ENCODE data around the gene CYGB. TPM values are rescaled to one million over a fixed set of nuclear protein-coding genes. Genes with fewer than 3 reads are reported as not detected.

The CYGB gene
- 10 to 100 TPM in 3 of 4 donors, 1 to 10 TPM in 1; 9.5 to 14.6 (median 11.9) TPM for total RNA-seq
- polyA plus RNA-seq: 10 to 100 TPM in 1 of 3 donors, 1 to 10 TPM in 2; 6.4 to 12.6 (median 8.1) TPM
- long read RNA-seq, donor 1, partial matches to known transcripts: 0 of 4 reads
- long read RNA-seq, donor 1, other reads (novel, unspliced or antisense): 1 of 4 reads
- long read RNA-seq, donor 2, transcript CYGB-201 (4 exons, 2,158 nt): major isoform, 6 of 11 reads
- long read RNA-seq, donor 2, partial matches to known transcripts: 0 of 11 reads
- long read RNA-seq, donor 2, other reads (novel, unspliced or antisense): 5 of 11 reads

DNA sequence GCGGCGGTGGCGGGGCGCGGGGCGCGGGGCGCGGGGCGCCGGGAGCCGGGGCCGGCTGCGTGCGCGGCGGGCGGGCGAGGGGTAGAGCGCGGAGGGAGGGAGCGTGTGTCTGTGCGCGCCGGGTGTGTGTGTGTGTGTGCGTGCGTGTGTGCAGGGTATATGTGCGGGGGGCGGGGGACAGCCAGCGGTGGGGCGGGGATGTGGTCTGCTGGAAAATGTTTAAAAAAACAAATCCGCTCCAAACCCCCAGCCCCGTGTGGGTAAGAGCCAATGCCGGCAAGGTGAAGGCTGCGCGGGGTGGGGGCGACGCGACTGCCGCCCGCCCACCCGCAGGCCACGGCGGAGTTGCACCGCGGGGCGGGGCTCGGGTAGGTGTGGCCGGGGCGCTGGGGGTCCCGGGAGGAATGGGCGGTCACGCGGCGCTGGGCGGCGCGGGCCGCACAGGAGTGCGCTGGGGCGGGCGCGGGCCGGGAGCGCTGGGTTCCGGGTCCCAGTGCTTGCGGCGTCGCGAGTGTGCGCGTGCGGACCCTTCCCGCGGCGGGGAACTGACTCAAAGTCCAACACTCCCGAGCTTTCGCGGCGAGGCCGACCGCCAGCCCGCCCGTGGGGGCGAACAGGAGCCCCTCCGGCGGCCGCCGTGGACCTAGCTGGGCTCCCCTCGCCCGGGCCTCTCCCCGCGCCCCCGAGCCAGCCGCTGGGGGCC lies at the start of gene CYGB:
CYGB (minus strand) TSS at position 132 of the 703 bp plus-strand sequence. CDS start 167 bp downstream, outside the sequence.
- Histone ChIP-seq H3K4me1 (peaks cover 24% of the 10 kb centered on the region), H3K27me3 (ENCODE audit: insufficient read depth in 3 of 3, low read length in 2 of 3) (peaks cover 0 to 19% (median 9%) of the 10 kb centered on the region in 3 donors), H3K9me3 (no peaks in the 10 kb centered on the region), H3K4me3 (peak within 1 kb of the TSS; percentile 65), H3K27ac (peak within 1 kb of the TSS; percentile 63), H3K36me3 (ENCODE audit: insufficient read depth in 1 of 2, low read depth in 1 of 2) (no peaks in the 10 kb centered on the region)
- intact Hi-C loops (cut with DNase I): no loop called here
- peak; percentile 61 to 74 for DNase-seq
- WGBS, 3 donors: 1% methylated on average over 35 to 95 of the region's 95 CpGs
- no peak for ATAC-seq
- TF ChIP-seq, protein P1, sequence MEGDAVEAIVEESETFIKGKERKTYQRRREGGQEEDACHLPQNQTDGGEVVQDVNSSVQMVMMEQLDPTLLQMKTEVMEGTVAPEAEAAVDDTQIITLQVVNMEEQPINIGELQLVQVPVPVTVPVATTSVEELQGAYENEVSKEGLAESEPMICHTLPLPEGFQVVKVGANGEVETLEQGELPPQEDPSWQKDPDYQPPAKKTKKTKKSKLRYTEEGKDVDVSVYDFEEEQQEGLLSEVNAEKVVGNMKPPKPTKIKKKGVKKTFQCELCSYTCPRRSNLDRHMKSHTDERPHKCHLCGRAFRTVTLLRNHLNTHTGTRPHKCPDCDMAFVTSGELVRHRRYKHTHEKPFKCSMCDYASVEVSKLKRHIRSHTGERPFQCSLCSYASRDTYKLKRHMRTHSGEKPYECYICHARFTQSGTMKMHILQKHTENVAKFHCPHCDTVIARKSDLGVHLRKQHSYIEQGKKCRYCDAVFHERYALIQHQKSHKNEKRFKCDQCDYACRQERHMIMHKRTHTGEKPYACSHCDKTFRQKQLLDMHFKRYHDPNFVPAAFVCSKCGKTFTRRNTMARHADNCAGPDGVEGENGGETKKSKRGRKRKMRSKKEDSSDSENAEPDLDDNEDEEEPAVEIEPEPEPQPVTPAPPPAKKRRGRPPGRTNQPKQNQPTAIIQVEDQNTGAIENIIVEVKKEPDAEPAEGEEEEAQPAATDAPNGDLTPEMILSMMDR (IDR thresholded peaks at IDR 0.05): no peak

DNA sequence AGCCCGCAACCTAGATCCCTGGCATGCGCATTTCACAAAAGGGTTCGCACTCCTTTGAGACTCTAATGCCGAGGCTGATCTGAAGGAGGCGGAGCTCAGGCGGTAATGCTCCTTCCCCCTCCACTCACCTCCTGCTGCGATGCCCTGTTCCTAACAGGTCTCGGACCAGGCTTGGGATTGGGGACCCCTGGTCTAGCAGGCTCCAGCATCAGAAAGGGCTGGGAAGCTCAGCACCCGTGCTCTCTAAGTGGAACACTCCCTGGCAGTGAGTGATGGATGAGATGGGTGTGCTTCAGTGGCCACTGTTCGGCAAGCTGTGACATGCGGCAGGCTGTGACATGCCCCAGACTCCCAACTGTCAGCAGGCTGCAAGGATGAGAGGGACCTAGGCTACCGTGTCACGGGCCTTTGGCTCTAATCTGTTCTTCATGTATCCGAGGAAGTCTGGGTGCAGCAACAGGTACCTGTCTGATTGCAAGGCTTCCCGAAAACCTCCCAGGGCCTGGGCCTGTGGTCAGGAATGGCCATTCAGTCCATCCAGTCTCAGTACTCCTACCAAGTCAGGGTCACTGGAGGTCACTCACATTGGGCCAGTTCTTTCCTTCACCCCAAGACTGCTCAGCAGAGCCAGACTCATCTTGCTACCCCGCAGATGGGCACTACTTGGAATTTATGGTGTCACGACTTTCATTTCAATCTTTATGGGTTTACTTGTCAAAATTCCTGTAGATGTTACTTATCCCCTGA lies 49.4 kb upstream of the CYGB start:
- no peak for ATAC-seq
- intact Hi-C loops (cut with DNase I): loop anchor here (1.0 to 5.0 kb wide), 3 partner anchors 35 to 65 kb away; no protein-coding TSS in a partner anchor
- Histone ChIP-seq H3K27me3 (ENCODE audit: insufficient read depth in 3 of 3, low read length in 2 of 3) (peaks cover 0 to 6% (median 4%) of the 10 kb centered on the region in 3 donors), H3K4me3 (no peak overlapping the region), H3K9me3 (no peaks in the 10 kb centered on the region), H3K36me3 (ENCODE audit: insufficient read depth in 1 of 2, low read depth in 1 of 2) (no peaks in the 10 kb centered on the region), H3K4me1 (no peaks in the 10 kb centered on the region), H3K27ac (no peak overlapping the region)
- TF ChIP-seq, protein P1 (IDR thresholded peaks at IDR 0.05): no peak
- no peak for DNase-seq
- 52 to 63% (median 52%) methylated on average over 16 to 17 of the region's 17 CpGs for WGBS, 3 donors

DNA sequence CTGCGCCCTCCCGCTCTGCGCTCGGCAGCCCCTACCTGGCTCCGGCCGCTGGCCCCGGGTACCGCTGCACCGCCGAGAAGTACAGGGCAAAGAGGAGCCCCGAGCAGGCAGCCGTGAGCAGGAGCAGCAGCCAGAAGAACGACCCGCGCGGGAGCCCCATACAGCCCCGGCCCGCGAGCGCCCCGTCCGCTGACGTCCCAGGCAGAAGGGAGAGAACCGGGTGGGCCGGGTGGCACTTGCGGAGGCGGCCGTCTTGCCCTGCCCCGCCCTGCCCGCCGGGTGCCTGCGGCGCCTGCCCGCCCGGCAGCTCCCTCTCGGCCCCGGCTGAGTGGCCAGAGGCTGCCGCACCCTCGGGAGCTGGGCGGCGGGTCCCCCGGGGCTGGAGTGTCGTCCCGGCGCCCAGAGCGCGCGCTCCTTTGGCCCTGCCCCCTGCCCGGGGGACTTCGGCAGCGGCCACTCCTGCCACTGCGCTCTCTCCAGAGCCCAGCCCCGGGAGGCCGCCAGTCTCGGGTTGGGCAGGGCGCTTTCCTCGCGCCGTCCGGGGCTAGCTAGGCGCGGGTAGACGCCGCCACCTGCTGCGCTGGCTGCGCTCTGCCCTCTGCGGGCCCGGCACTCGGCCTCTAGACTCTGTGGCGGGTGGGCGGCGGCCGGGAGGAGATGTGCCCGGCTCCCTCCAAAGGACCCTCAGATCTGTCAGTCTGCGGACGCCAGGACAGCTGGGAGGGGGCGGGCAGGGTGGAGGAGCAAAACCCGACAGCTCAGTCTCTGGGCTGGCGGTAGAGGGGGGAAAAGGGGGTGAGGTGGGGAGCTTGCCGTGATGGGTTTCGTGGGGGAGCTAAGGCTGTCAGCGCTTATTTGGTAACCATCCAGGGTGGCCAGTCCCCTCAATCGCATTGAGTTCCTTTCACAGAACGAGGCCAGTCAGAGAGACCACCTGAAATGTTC lies 48.4 kb upstream of the CYGB start, which contains the start of gene ST6GALNAC2:
ST6GALNAC2 (minus strand) TSS at position 212 of the 945 bp plus-strand sequence; CDS start at position 160, 52 bp downstream.
- intact Hi-C loops (cut with DNase I): loop anchor here (1.0 to 5.0 kb wide), 4 partner anchors 25 to 64 kb away; no protein-coding TSS in a partner anchor
- H3K36me3 ChIP-seq (ENCODE audit: insufficient read depth in 1 of 2, low read depth in 1 of 2): no peaks in the 10 kb centered on the region

More for the DNA sequence above, 48.4 kb upstream of the CYGB start, which contains the start of gene ST6GALNAC2:
- TF ChIP-seq, protein P1 (IDR thresholded peaks at IDR 0.05): peak; percentile 53
- Histone ChIP-seq H3K27ac (peak within 1 kb of the TSS; percentile 82), H3K4me1 (peaks cover 6% of the 10 kb centered on the region), H3K4me3 (peak within 1 kb of the TSS; percentile 91), H3K9me3 (no peaks in the 10 kb centered on the region), H3K27me3 (ENCODE audit: insufficient read depth in 3 of 3, low read length in 2 of 3) (peaks cover 0 to 6% (median 4%) of the 10 kb centered on the region in 3 donors)
- ATAC-seq (peak; percentile 93 to 94 (median 94)), DNase-seq (peak; percentile 73 to 88)
- WGBS, 3 donors: 0 to 2% (median 1%) methylated on average over 54 to 83 of the region's 84 CpGs
